Endothelial cell (in vitro differentiated cells): ENCODE measurements around the gene TLX3. TPM values are rescaled to one million over a fixed set of nuclear protein-coding genes. Genes with fewer than 3 reads are reported as not detected.
A peak's percentile ranks its signal among the peaks of the same experiment; 100 is the strongest.

ENCODE experiments used
- DNase-seq: peaks from one replicate; pipeline ENCODE4 v3.0.0; 2021; ENCODE audit warnings: low spot score
- H3K27ac Mint-ChIP-seq: one replicate; pipeline ENCODE4 v1.8.0; 2021; ENCODE audit warnings: mixed read lengths, inconsistent platforms; ENCODE audit not compliant: unreplicated experiment
- H3K27me3 Mint-ChIP-seq: one replicate; pipeline ENCODE4 v1.8.0; 2021; ENCODE audit warnings: mild to moderate bottlenecking, moderate library complexity, mixed read lengths, inconsistent platforms; ENCODE audit not compliant: unreplicated experiment
- H3K36me3 Mint-ChIP-seq: one replicate; pipeline ENCODE4 v1.8.0; 2021; ENCODE audit warnings: mild to moderate bottlenecking, low read depth, mixed read lengths, inconsistent platforms; ENCODE audit not compliant: unreplicated experiment
- H3K4me1 Mint-ChIP-seq: one replicate; pipeline ENCODE4 v1.8.0; 2021; ENCODE audit warnings: mild to moderate bottlenecking, mixed read lengths, inconsistent platforms; ENCODE audit not compliant: unreplicated experiment
- H3K4me3 Mint-ChIP-seq: one replicate; pipeline ENCODE4 v1.8.0; 2021; ENCODE audit warnings: mild to moderate bottlenecking, mixed read lengths, inconsistent platforms; ENCODE audit not compliant: unreplicated experiment
- H3K9me3 Mint-ChIP-seq: one replicate; pipeline ENCODE4 v1.8.0; 2021; ENCODE audit warnings: mixed read lengths, inconsistent platforms; ENCODE audit not compliant: unreplicated experiment
- total RNA-seq: library from RNA; stranded (reverse); fragmentation: NEBNext Ultra II Directional; extraction: Animal tissue kit (Norgen Biotek cat#: 25700); gene quantifications from one replicate; pipeline ENCODE4 v1.2.1, GENCODE V29; 2021; ENCODE audit not compliant: unreplicated experiment
- TF ChIP-seq, protein P1 (sequence below): fragments of 200-600 bp; sonication (generic); IDR thresholded peaks from one replicate; pipeline ENCODE4 v1.5.0; 2021; ENCODE audit warnings: antibody characterized with exemption; ENCODE audit not compliant: unreplicated experiment

The TLX3 gene
- total RNA-seq, 1 donor from 2014 or later: 0.23 TPM

DNA sequence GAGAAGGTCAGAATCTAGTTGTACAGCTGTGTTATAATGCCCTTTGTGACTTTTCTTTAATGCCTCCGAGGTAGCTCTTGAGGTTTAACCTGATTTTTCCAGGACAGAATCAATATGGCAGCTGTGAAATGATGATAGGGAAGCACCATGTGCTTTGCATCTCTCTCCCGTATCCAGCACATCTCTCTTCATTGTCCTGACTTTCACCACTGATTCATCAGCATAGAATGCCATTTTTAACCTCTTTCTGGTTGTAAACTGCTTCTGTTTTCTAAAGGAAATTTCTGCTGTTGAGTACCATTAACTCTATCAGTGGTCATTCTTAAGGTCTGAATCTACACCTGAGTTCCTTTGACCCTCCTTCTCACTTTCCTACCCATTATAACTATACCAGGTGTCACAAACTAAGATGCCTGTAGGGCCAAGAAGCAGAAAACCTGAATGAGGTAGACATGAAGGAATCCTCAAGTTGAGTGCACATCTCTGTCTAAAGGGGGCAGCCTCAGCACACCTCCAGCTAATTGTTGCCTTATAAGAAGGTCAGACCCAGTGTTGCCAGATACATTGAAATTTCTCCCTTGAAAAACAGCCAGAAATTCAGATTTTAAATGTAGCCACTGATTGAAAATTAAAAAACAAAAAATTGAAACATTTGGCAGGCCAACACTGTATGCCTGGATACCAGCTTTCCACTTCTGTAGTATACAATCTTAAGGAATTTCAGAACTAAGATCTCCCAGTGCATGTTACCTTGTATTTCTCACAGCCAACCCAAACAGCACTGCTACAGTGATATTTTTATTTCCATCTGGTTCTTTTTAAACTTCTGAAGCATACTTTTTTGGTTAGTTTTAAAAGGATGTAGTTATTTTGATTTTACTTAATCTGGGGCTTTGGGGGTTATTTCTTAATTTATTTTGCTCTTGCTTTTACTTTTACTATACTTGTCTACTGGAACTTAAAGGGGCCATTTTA is 35.8 kb upstream of the TLX3 start:
- peak; percentile 14 for DNase-seq
- TF ChIP-seq, protein P1, sequence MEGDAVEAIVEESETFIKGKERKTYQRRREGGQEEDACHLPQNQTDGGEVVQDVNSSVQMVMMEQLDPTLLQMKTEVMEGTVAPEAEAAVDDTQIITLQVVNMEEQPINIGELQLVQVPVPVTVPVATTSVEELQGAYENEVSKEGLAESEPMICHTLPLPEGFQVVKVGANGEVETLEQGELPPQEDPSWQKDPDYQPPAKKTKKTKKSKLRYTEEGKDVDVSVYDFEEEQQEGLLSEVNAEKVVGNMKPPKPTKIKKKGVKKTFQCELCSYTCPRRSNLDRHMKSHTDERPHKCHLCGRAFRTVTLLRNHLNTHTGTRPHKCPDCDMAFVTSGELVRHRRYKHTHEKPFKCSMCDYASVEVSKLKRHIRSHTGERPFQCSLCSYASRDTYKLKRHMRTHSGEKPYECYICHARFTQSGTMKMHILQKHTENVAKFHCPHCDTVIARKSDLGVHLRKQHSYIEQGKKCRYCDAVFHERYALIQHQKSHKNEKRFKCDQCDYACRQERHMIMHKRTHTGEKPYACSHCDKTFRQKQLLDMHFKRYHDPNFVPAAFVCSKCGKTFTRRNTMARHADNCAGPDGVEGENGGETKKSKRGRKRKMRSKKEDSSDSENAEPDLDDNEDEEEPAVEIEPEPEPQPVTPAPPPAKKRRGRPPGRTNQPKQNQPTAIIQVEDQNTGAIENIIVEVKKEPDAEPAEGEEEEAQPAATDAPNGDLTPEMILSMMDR: no peak
- no peaks in the 10 kb centered on the region for H3K4me1 Mint-ChIP-seq
- H3K27me3 Mint-ChIP-seq: no peaks in the 10 kb centered on the region
- H3K27ac Mint-ChIP-seq: no peak overlapping the region
- H3K36me3 Mint-ChIP-seq: no peaks in the 10 kb centered on the region
- H3K4me3 Mint-ChIP-seq: no peak overlapping the region
- H3K9me3 Mint-ChIP-seq: no peaks in the 10 kb centered on the region

DNA sequence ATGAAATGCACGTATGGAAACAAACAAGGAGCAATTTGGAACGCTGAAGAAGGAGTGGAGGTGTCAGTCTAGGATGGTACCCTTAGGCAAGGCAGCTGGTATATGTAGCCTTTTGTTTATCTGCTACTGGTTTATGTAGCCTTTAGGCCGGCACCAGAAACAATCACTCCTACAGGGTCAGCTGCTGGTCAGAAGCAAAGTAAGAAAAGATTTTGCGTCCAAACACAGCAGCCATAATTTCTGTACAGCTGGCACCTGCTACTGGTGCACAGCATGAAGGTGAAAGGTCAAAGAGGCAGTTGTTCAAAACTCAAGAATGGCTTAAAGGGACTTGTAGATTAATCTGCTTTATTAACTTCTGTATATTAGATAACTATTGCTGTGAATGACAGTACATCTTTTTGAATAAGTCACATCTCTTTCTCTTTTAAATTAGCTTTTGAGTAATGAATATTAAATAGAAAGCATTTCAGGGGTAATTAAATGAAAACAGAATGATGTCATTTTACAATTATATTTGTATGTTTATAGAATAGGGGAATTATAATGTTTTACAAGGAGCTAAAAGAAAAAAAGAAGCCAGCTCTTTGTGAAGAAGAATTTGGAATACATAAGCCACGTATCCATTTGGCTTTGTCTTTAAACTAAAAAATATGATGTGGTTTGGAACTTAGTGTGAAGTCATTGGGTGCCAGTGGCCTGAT is 33.1 kb upstream of the TLX3 start:
- Mint-ChIP-seq H3K4me3 (no peak overlapping the region), H3K27me3 (peaks cover 2% of the 10 kb centered on the region)

DNA sequence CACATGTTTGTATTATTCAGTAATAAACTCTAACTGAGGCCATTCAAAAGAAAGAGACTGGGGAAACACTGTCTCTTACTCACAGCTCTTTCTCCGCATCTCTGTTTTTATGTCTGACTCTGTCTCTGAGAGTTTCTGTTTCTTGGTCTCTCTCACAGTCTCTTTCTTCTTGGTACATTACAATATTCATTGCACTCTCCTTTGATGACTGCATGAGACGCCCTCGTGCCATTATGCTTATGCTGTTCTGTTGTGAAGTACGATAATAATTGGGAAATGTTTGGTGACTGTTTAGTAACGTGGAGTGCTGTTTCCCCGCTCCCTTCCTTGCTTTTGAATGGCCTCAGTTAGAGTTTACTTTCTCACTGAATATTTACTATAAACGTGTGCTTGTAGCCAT is 25.3 kb upstream of the TLX3 start:
- DNase-seq: no peak
- Mint-ChIP-seq H3K4me3 (no peak overlapping the region), H3K36me3 (no peaks in the 10 kb centered on the region), H3K27me3 (peaks cover 4% of the 10 kb centered on the region), H3K9me3 (no peaks in the 10 kb centered on the region), H3K27ac (no peak overlapping the region), H3K4me1 (no peaks in the 10 kb centered on the region)
- TF ChIP-seq, protein P1: no peak

More for the DNA sequence above, 33.1 kb upstream of the TLX3 start:
- DNase-seq: no peak
- no peaks in the 10 kb centered on the region for H3K36me3 Mint-ChIP-seq
- no peak overlapping the region for H3K27ac Mint-ChIP-seq
- TF ChIP-seq, protein P1: no peak
- no peaks in the 10 kb centered on the region for H3K4me1 Mint-ChIP-seq
- no peaks in the 10 kb centered on the region for H3K9me3 Mint-ChIP-seq

DNA sequence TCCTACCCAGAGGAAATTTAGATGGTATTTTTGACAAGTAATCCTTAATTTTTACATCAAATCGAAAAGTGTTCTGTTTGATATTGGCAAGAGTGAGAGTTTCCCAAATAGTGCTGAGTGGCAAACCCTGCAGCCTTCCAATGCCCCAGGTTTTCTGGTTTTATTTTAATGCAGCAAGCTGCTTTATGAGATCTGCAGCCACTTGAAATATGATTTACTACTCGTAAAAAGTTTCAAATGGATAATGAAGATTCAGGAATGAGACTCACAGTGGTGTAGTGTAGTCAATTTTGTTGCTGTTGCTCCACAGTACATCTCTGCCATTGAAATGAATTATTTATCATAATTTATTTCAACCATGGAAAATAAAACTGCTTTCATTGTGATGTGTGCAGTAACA is 23.6 kb upstream of the TLX3 start:
- Mint-ChIP-seq H3K27ac (no peak overlapping the region), H3K4me1 (no peaks in the 10 kb centered on the region), H3K27me3 (peaks cover 4% of the 10 kb centered on the region), H3K36me3 (no peaks in the 10 kb centered on the region), H3K4me3 (no peak overlapping the region), H3K9me3 (no peaks in the 10 kb centered on the region)
- TF ChIP-seq, protein P1: no peak
- DNase-seq: no peak
